SH-SY5Y (cell line): ENCODE measurements around the gene NANP.

Experiments
- GATA2 ChIP-seq: IDR thresholded peaks from 2 replicates; pipeline ENCODE4 v1.6.1; 2011; ENCODE audit warnings: mild to moderate bottlenecking, low read depth, low read length
- GATA3 ChIP-seq: IDR thresholded peaks from 2 replicates; pipeline ENCODE4 v1.6.1; 2011; ENCODE audit warnings: low read depth, mild to moderate bottlenecking, low read length, moderate library complexity

The NANP gene

GRCh38 chr20:25580711-25581110, 43.1 kb downstream of the NANP start:
- no peak for TF ChIP-seq GATA2
- no peak for TF ChIP-seq GATA3

- TF ChIP-seq GATA3 (no peak), GATA2 (no peak)
Observed at GRCh38 chr20:25579081-25579770, 44.6 kb downstream of the NANP start.

- no peak for TF ChIP-seq GATA3
- TF ChIP-seq GATA2, result no peak
Observed at GRCh38 chr20:25576783-25577530, 46.9 kb downstream of the NANP start.

- TF ChIP-seq GATA2 (no peak), GATA3 (no peak)
Observed at GRCh38 chr20:25574411-25574810, 49.4 kb downstream of the NANP start.

GRCh38 chr20:25573288-25574251, 50.2 kb downstream of the NANP start:
- TF ChIP-seq GATA2 (no peak), GATA3 (no peak)

GRCh38 chr20:25571817-25572216, 52.0 kb downstream of the NANP start:
- TF ChIP-seq GATA3 (no peak), GATA2 (no peak)

- TF ChIP-seq GATA2 (no peak), GATA3 (no peak)
Observed at GRCh38 chr20:25571240-25571639, 52.6 kb downstream of the NANP start.

- TF ChIP-seq GATA2 (no peak), GATA3 (no peak)
Observed at GRCh38 chr20:25570148-25570530, 53.7 kb downstream of the NANP start.

GRCh38 chr20:25567286-25567685, 56.5 kb downstream of the NANP start:
- TF ChIP-seq GATA2 (no peak), GATA3 (no peak)

- TF ChIP-seq GATA2, result no peak
- TF ChIP-seq GATA3, result no peak
Observed at GRCh38 chr20:25566821-25567220, 57.0 kb downstream of the NANP start.

GRCh38 chr20:25565578-25566157, 58.1 kb downstream of the NANP start:
- TF ChIP-seq GATA3, result no peak
- no peak for TF ChIP-seq GATA2

GRCh38 chr20:25563876-25564275, 59.9 kb downstream of the NANP start:
- no peak for TF ChIP-seq GATA2
- no peak for TF ChIP-seq GATA3

- TF ChIP-seq GATA2 (no peak), GATA3 (no peak)
Observed at GRCh38 chr20:25563362-25563761, 60.5 kb downstream of the NANP start.
